Gastrocnemius medialis (tissue), 4 donors: Measurements from ENCODE around the gene RNF227. TPM values are rescaled to one million over a fixed set of nuclear protein-coding genes. Genes with fewer than 3 reads are reported as not detected.

Experiments used
- ATAC-seq, 2 donors: fragments of 150-250 bp; one replicate each; pipeline ENCODE4 v1.9.1; 2016
- DNase-seq, 2 donors: peaks; one replicate each; pipeline ENCODE4 v3.0.0-alpha.2; 2019
- H3K27ac ChIP-seq, 4 donors: fragments of 200-600 bp; sonication (generic); 1 replicate in 1 of 4; 2 replicates in 3 of 4; pipeline ENCODE4 v1.5.1; 2016 to 2018; ENCODE audit warnings: mild to moderate bottlenecking in 2 of 4, moderate library complexity in 1 of 4
- H3K27me3 ChIP-seq, 3 donors: fragments of 200-600 bp; sonication (generic) in 2 of 3; 1 replicate in 1 of 3; 2 replicates in 2 of 3; pipeline versions ENCODE4 v1.5.1 to v1.6.0; 2016 to 2019; ENCODE audit warnings: mild to moderate bottlenecking in 1 of 3, moderate library complexity in 1 of 3
- H3K36me3 ChIP-seq, 2 donors: fragments of 200-600 bp; sonication (generic) in 1 of 2; one replicate each; pipeline ENCODE4 v1.5.1; 2017 to 2018
- H3K4me1 ChIP-seq, 2 donors: fragments of 200-600 bp; sonication (generic) in 1 of 2; one replicate each; pipeline ENCODE4 v1.5.1; 2016 to 2017; ENCODE audit warnings: mild to moderate bottlenecking in 2 of 2
- H3K4me3 ChIP-seq, 4 donors: fragments of 200-600 bp; sonication (generic) in 3 of 4; 1 replicate in 1 of 4; 2 replicates in 3 of 4; pipeline ENCODE4 v1.5.1; 2016 to 2019; ENCODE audit warnings: mild to moderate bottlenecking in 2 of 4
- H3K9me3 ChIP-seq, 3 donors: fragments of 200-600 bp; sonication (generic) in 2 of 3; 1 replicate in 1 of 3; 2 replicates in 2 of 3; pipeline ENCODE4 v1.5.1; 2016 to 2019
- POLR2A ChIP-seq, 2 donors: fragments of 450-650 bp; IDR thresholded peaks; one replicate each; pipeline ENCODE4 v1.6.1; 2017; ENCODE audit warnings: antibody characterized with exemption in 2 of 2, mild to moderate bottlenecking in 2 of 2, moderate library complexity in 2 of 2
- in situ Hi-C, 4 donors: fragments of 200-750 bp; cut with MboI; loops; one replicate each; pipeline versions ENCODE4 v1.15.0 to v1.8.0; 2017; ENCODE audit warnings: low sequenced_read_pairs in 4 of 4
- intact Hi-C: fragments of 100-400 bp; cut with DNase I; formaldehyde crosslinking; loops from one replicate; pipeline ENCODE4 v1.15.1; 2023; ENCODE audit warnings: low total_unique reads
- total RNA-seq, 4 donors: library from RNA; depleted of rRNA; stranded (reverse); fragments of >200 nt; gene quantifications; one replicate each; pipeline versions ENCODE4 v1.1.0 to v1.2.3, GENCODE V29; 2016
- TF ChIP-seq, protein P1 (sequence below), 5 experiments: fragments of 450-650 bp in 3 of 5; fragments of 200-600 bp in 2 of 5; sonication (generic) in 2 of 5; IDR thresholded peaks in 4 of 5; conservative IDR thresholded peaks in 1 of 5; 1 replicate in 4 of 5; 2 replicates in 1 of 5; pipeline ENCODE4 v1.5.1; 2016 to 2019; ENCODE audit warnings: antibody characterized with exemption in 5 of 5, mild to moderate bottlenecking in 3 of 5, moderate library complexity in 3 of 5

Gene RNF227
- total RNA-seq, 4 donors from 2014 or later, result 0.51 to 1.2 (median 0.62) TPM; not detected in 1

- Histone ChIP-seq H3K27me3 (no peaks in the 10 kb centered on the region), H3K27ac (no peak within 1 kb of the TSS), H3K4me1 (peaks cover 17 to 19% of the 10 kb centered on the region in 2 donors), H3K4me3 (no peak within 1 kb of the TSS), H3K9me3 (no peaks in the 10 kb centered on the region), H3K36me3 (peaks cover 0 to 1% of the 10 kb centered on the region in 2 donors)
- TF ChIP-seq POLR2A (IDR thresholded peaks at IDR 0.05), result no peak
- intact Hi-C loops, result loop anchor here (5.0 kb wide), 2 partner anchors 63 to 72 kb away; partner anchors contain the start of genes CYB5D1, NAA38 and TMEM88
- in situ Hi-C loops, result loop anchor here in 1 of 4 donors (5.0 kb wide), 1 partner anchor 58 kb away; no protein-coding TSS in a partner anchor
- DNase-seq, result no peak
- no peak for ATAC-seq
Observed at GRCh38 chr17:7929158-7930023, 13.3 kb upstream of the RNF227 start, which contains the start of gene KCNAB3. KCNAB3 (minus strand) TSS chr17:7929856; CDS start chr17:7929435, 421 bp downstream.

DNA sequence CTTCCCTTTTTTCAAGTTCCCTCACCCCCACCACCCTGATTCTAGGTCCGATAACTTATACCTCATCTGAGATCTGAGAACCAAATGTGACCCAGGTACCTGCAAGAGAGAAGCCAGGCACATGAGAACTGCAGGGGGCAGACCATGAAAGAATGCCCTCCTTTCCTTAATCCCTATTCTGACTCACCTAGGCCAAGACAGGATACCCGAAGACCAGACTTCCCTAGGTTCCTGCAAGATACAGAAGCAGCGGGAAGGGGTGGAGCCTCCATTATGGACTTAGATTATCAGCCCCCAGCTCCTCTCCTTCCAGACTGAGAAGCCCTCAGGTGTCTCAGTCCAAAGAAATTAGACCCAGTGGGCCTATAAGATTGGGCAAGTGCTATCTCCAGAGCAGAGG, 11.5 kb upstream of the RNF227 start:
- no peak for ATAC-seq
- in situ Hi-C loops (no loop called here), intact Hi-C loops (no loop called here)
- Histone ChIP-seq H3K27ac (no peak overlapping the region), H3K27me3 (no peaks in the 10 kb centered on the region), H3K4me3 (no peak overlapping the region), H3K36me3 (no peaks in the 10 kb centered on the region), H3K9me3 (no peaks in the 10 kb centered on the region), H3K4me1 (peaks cover 6 to 16% of the 10 kb centered on the region in 2 donors)
- DNase-seq, result no peak
- TF ChIP-seq, protein P1, sequence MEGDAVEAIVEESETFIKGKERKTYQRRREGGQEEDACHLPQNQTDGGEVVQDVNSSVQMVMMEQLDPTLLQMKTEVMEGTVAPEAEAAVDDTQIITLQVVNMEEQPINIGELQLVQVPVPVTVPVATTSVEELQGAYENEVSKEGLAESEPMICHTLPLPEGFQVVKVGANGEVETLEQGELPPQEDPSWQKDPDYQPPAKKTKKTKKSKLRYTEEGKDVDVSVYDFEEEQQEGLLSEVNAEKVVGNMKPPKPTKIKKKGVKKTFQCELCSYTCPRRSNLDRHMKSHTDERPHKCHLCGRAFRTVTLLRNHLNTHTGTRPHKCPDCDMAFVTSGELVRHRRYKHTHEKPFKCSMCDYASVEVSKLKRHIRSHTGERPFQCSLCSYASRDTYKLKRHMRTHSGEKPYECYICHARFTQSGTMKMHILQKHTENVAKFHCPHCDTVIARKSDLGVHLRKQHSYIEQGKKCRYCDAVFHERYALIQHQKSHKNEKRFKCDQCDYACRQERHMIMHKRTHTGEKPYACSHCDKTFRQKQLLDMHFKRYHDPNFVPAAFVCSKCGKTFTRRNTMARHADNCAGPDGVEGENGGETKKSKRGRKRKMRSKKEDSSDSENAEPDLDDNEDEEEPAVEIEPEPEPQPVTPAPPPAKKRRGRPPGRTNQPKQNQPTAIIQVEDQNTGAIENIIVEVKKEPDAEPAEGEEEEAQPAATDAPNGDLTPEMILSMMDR (IDR thresholded peaks at IDR 0.05 in 4 of 5, conservative IDR thresholded peaks at IDR 0.05 in 1 of 5), result no peak
- TF ChIP-seq POLR2A (IDR thresholded peaks at IDR 0.05), result no peak

GRCh38 chr17:7922845-7923628, 6.9 kb upstream of the RNF227 start:
- H3K27ac ChIP-seq, result peak overlapping the region; percentile 58 to 74 (median 60)
- intact Hi-C loops (no loop called here), in situ Hi-C loops (no loop called here)
- no peaks in the 10 kb centered on the region for H3K9me3 ChIP-seq
- no peaks in the 10 kb centered on the region for H3K36me3 ChIP-seq
- DNase-seq, result peak; percentile 52 to 76
- no peaks in the 10 kb centered on the region for H3K27me3 ChIP-seq
- H3K4me1 ChIP-seq, result peaks cover 5 to 12% of the 10 kb centered on the region in 2 donors
- TF ChIP-seq, protein P1 (IDR thresholded peaks at IDR 0.05 in 4 of 5, conservative IDR thresholded peaks at IDR 0.05 in 1 of 5), result no peak
- TF ChIP-seq POLR2A (IDR thresholded peaks at IDR 0.05), result peak; percentile 43 to 57
- ATAC-seq, result peak; percentile 87 to 93
- H3K4me3 ChIP-seq, result peak overlapping the region; percentile 53 to 77 (median 60)

DNA sequence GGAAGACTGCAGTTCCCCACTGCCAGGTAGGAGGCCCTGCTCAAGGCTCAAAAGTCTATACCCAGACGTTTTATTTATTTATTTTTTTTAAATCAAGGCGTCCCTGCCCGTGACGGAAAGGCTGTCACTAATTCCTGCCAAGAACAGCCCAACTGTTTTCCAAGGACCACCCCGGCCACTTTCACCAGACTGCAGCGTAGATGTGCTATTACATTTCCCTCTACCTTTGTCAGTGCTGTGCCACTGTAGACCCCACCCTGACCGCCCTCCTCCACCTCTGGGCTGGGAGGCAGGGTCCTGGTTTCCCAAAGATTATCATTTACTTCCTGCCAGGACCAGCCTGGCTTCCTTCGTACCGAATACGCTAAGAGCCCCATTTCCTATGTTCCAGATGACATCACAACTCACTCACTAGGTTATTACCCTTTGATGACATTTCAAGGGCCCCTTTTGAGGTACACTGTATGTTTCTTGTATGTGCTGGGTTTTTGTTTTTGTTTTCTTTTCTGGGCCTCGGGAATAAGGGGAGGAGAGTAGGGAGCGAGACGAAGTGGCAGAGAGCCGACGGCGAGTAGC, 6.3 kb upstream of the RNF227 start:
- intact Hi-C loops, result no loop called here
- H3K4me3 ChIP-seq, result peak overlapping the region; percentile 53 to 77 (median 60)
- DNase-seq, result no peak
- in situ Hi-C loops, result no loop called here
- no peak for TF ChIP-seq POLR2A (IDR thresholded peaks at IDR 0.05)
- TF ChIP-seq, protein P1 (IDR thresholded peaks at IDR 0.05 in 4 of 5, conservative IDR thresholded peaks at IDR 0.05 in 1 of 5), result no peak
- peak; percentile 9 to 11 for ATAC-seq
- peaks cover 5 to 12% of the 10 kb centered on the region in 2 donors for H3K4me1 ChIP-seq
- no peaks in the 10 kb centered on the region for H3K27me3 ChIP-seq
- H3K36me3 ChIP-seq, result no peaks in the 10 kb centered on the region
- peak overlapping the region; percentile 58 to 74 (median 60) for H3K27ac ChIP-seq
- H3K9me3 ChIP-seq, result no peaks in the 10 kb centered on the region
